Panc1 (cell line): Measurements from ENCODE around the gene ZBTB34.

Experiments
- SIN3A ChIP-seq: IDR thresholded peaks from 2 replicates; pipeline ENCODE4 v1.6.1; 2012; ENCODE audit warnings: low read depth, mild to moderate bottlenecking, low read length, moderate library complexity, borderline replicate concordance; ENCODE audit not compliant: insufficient read depth
- TCF7L2 ChIP-seq: IDR thresholded peaks from 2 replicates; pipeline ENCODE4 v1.6.1; 2011; ENCODE audit warnings: mild to moderate bottlenecking, low read depth, low read length, inconsistent platforms
- TF ChIP-seq, protein P1 (sequence below): fragments of 450-650 bp; IDR thresholded peaks from 2 replicates; pipeline ENCODE4 v1.5.1; 2017; ENCODE audit warnings: mild to moderate bottlenecking
- TF ChIP-seq, protein P2 (sequence below), 2 experiments: IDR thresholded peaks; 2 replicates each; pipeline ENCODE4 v1.6.1; 2011 to 2012; ENCODE audit warnings: low read depth in 2 of 2, control low read depth in 1 of 2, low read length in 1 of 2, mild to moderate bottlenecking in 1 of 2, moderate library complexity in 1 of 2; ENCODE audit not compliant: insufficient read depth in 1 of 2

DNA sequence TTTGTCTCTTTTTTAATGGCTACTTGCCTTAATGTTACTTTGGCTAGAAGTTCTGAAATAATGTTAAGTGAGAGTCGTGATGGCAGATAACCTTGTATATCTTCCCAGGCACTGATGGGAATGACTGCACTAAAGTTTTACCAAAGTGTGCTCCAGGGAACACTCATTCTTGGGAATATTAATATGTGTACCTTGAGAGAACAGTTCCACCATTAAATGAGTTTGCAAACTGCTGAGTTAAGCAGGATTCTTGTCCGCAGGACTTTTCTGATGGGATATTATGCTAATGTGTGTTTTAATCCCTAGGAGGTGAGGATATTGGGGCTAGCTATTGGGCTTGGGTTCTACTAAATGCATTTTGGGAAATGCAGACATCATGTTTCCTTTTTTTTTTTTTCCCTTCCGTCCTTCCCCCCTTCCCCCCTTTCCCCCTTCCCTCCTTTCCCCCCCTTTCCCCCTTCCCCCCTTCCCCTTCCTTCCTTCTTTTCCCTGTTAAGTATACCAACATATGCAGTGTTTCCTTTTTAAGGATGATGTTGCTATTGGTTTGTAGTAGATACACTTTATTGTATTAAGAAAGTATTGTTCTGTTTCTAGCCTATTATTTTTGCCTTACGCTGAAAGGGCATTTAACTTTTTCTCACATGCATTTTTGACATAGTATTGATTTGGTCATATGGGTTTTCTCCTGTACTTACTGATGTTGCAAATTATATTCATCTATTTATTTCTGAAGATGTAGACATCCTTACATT lies 15.5 kb downstream of the ZBTB34 start:
- TF ChIP-seq, protein P1, sequence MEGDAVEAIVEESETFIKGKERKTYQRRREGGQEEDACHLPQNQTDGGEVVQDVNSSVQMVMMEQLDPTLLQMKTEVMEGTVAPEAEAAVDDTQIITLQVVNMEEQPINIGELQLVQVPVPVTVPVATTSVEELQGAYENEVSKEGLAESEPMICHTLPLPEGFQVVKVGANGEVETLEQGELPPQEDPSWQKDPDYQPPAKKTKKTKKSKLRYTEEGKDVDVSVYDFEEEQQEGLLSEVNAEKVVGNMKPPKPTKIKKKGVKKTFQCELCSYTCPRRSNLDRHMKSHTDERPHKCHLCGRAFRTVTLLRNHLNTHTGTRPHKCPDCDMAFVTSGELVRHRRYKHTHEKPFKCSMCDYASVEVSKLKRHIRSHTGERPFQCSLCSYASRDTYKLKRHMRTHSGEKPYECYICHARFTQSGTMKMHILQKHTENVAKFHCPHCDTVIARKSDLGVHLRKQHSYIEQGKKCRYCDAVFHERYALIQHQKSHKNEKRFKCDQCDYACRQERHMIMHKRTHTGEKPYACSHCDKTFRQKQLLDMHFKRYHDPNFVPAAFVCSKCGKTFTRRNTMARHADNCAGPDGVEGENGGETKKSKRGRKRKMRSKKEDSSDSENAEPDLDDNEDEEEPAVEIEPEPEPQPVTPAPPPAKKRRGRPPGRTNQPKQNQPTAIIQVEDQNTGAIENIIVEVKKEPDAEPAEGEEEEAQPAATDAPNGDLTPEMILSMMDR = no peak
- TF ChIP-seq SIN3A (no peak), TCF7L2 (no peak)
- TF ChIP-seq, protein P2, sequence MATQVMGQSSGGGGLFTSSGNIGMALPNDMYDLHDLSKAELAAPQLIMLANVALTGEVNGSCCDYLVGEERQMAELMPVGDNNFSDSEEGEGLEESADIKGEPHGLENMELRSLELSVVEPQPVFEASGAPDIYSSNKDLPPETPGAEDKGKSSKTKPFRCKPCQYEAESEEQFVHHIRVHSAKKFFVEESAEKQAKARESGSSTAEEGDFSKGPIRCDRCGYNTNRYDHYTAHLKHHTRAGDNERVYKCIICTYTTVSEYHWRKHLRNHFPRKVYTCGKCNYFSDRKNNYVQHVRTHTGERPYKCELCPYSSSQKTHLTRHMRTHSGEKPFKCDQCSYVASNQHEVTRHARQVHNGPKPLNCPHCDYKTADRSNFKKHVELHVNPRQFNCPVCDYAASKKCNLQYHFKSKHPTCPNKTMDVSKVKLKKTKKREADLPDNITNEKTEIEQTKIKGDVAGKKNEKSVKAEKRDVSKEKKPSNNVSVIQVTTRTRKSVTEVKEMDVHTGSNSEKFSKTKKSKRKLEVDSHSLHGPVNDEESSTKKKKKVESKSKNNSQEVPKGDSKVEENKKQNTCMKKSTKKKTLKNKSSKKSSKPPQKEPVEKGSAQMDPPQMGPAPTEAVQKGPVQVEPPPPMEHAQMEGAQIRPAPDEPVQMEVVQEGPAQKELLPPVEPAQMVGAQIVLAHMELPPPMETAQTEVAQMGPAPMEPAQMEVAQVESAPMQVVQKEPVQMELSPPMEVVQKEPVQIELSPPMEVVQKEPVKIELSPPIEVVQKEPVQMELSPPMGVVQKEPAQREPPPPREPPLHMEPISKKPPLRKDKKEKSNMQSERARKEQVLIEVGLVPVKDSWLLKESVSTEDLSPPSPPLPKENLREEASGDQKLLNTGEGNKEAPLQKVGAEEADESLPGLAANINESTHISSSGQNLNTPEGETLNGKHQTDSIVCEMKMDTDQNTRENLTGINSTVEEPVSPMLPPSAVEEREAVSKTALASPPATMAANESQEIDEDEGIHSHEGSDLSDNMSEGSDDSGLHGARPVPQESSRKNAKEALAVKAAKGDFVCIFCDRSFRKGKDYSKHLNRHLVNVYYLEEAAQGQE (IDR thresholded peaks at IDR 0.05; ENCODE audit: insufficient read depth in 1 of 2, low read depth in 2 of 2, low read length in 1 of 2) = no peak
